GM10248 (cell line): ENCODE measurements around the gene PDPN.
"Not testable (repeated sequence)": the region's sequence is repeated elsewhere in the genome, so short reads cannot be mapped to it uniquely, and the experiment has no call there.

ENCODE experiments used
- CTCF ChIA-PET: fragments of 300-600 bp; sonication (Branson Sonifier 250); formaldehyde crosslinking; extraction: SDS; loops from one replicate; lab custom pipeline; 2021; ENCODE audit warnings: antibody characterized with exemption; lab: Yijun Ruan, JAX
- POLR2A ChIA-PET: fragments of 350-650 bp; sonication (Branson Sonifier 250); formaldehyde crosslinking; extraction: SDS; loops from one replicate; lab custom pipeline; 2020; ENCODE audit warnings: antibody characterized with exemption; lab: Yijun Ruan, JAX
- DNase-seq: peaks from one replicate; pipeline ENCODE4 v3.0.0; 2012; ENCODE audit errors: extremely low spot score
- CTCF ChIP-seq: IDR thresholded peaks from 2 replicates; pipeline ENCODE4 v1.5.1; 2012; ENCODE audit warnings: mild to moderate bottlenecking, low read depth; ENCODE audit errors: extremely low read depth, missing control alignments, control extremely low read depth

PDPN gene

GRCh38 chr1:13550663-13551062, 33.0 kb upstream of the PDPN start:
- POLR2A ChIA-PET: no interaction called here
- no peak for DNase-seq
- no peak for TF ChIP-seq CTCF
- CTCF ChIA-PET: no interaction called here

- TF ChIP-seq CTCF: no peak
- CTCF ChIA-PET: no interaction called here
- POLR2A ChIA-PET: no interaction called here
Observed at GRCh38 chr1:13554798-13555197, 28.8 kb upstream of the PDPN start.

GRCh38 chr1:13556224-13556764, 27.3 kb upstream of the PDPN start:
- ChIA-PET CTCF (no interaction called here), POLR2A (no interaction called here)
- no peak for DNase-seq

More at GRCh38 chr1:13554798-13555197, 28.8 kb upstream of the PDPN start:
- DNase-seq: no peak

GRCh38 chr1:13560541-13560940, 23.1 kb upstream of the PDPN start:
- ChIA-PET POLR2A (no interaction called here), CTCF (interaction anchor here (1.4 kb wide), 1 partner anchor 10 kb away, joined by 3 read pairs; no protein-coding TSS in a partner anchor)
- DNase-seq: no peak
- no peak for TF ChIP-seq CTCF

More at GRCh38 chr1:13556224-13556764, 27.3 kb upstream of the PDPN start:
- no peak for TF ChIP-seq CTCF

GRCh38 chr1:13562981-13563380, 20.7 kb upstream of the PDPN start:
- DNase-seq, CTCF ChIA-PET, POLR2A ChIA-PET: not testable (repeated sequence)

- ChIA-PET POLR2A (no interaction called here), CTCF (no interaction called here)
- no peak for DNase-seq
- TF ChIP-seq CTCF: no peak
Observed at GRCh38 chr1:13564073-13564472, 19.6 kb upstream of the PDPN start.

- DNase-seq, POLR2A ChIA-PET: not testable (repeated sequence)
- CTCF ChIA-PET: interaction anchor here (1.3 kb wide), 1 partner anchor 11 kb away, joined by 3 read pairs; no protein-coding TSS in a partner anchor
Observed at GRCh38 chr1:13570435-13570834, 13.2 kb upstream of the PDPN start.

- ChIA-PET CTCF (interaction anchor here (1.3 kb wide), 1 partner anchor 11 kb away, joined by 3 read pairs; no protein-coding TSS in a partner anchor), POLR2A (no interaction called here)
- peak; percentile 31 for TF ChIP-seq CTCF
- DNase-seq: no peak
Observed at GRCh38 chr1:13570924-13571323, 12.7 kb upstream of the PDPN start.
